GDM1 (cell line): Measurements from ENCODE around the gene INCA1.
"Not testable (repeated sequence)": the region's sequence is repeated elsewhere in the genome, so short reads cannot be mapped to it uniquely, and the experiment has no call there.

Experiments used
- DNase-seq: peaks from one replicate; lab custom pipeline; 2025; lab: John Stamatoyannopoulos, UW

INCA1 gene, protein sequence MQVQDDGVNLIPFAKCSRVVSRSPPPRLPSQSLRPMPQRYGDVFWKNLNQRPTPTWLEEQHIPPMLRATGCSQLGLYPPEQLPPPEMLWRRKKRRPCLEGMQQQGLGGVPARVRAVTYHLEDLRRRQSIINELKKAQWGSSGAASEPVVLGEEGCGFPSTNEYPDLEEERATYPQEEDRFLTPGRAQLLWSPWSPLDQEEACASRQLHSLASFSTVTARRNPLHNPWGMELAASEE

DNA sequence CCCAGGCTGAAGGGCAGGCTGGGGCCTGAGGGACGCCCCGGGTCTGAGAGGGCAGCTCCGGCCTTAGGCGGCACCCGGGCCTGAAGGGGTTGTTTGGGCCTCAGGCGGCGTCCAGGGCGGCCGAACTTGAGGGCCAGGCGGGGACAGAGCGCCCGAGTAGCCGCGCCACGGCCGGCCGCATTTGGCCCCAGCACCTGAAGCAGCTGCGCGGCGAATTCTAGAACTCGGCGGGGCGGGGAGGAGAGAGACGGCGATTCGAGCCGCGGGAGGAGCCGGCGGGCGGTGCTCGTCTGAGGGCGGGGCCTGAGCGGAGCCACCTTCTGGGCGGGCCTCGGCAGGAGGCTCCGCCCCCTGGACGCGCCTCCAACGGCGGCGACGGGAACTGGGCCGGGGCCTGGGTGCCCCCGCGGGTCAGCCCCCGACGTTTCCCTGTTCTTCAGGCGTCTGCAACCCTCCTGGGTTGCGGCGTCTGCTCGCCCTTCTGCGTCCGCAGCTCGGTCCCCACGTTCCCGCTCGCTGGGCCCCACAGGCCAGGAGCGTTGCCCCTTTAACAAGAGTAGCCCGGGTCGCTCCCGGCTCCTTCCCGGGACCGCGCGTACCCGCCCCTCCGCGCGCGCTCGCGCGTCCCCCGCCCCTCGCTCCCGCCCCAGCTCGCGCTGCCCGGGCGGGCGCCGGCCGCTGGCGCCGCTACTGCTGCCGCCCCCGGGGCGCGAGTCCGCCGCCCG, at the start of gene INCA1, which contains the start of gene KIF1C:
INCA1 (minus strand) TSS at position 221 of the 725 bp plus-strand sequence. CDS start 3,085 bp downstream, outside the sequence.
KIF1C (plus strand) TSS at position 649 of the 725 bp plus-strand sequence. CDS start 2,297 bp downstream, outside the sequence.
- DNase-seq: peak; percentile 85

DNA sequence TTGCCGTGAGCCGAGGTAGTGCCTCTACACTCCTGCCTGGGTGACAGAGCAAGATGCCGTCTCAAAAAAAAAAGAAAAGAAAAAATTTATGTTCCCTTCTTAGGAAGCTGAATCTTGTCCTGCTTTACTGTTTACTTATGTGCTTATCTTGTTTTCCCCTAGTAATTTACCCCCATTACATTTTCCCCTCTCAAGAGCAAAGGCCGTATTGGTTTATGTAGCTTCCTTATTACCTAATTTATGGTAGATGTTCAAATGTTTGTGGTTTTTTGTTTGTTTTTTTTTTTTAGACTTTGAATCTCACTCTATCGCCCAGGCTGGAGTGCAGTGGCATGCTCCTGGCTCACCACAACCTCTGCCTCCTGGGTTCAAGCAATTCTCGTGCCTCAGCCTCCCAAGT, 48.2 kb upstream of the INCA1 start:
- no peak for DNase-seq

DNA sequence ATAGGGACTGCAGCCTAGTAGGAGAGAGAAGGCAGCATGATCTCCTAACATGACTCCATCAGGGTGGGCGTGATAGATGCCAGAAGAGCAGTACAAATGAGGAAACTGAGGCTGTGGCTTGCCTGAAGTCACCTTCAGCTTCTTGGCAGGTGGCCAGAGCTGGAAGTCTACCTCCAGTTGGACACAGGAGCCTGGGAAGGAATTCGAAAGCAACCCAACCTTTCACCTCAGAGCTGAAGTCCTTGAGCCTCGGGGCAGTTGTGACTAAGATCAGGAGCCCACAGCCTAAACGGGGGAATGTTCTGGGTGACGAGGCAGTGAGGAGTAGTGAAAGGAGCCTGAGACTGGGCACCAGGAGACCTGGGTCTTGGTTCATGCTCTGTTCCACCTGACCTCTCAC, 47.3 kb upstream of the INCA1 start:
- DNase-seq: no peak

DNA sequence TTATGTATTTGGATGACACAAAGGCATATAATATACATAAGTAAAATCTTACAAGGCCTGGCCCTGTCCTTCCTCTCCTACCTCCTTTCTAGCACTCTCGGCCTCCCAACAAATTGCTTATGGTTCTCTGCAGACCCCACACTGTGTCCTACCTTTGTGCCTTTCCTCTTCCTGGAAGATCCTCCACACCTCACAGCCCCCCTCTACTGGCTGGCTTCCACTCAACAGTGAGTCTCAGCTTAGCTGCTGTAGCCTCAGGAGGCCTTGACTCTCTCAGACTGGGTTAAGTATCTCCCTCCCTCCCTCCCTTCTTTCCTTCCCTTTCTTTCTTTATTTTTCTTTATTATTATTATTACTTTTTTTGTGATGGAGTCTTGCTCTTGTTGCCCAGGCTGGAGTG, 46.2 kb upstream of the INCA1 start:
- no peak for DNase-seq

DNA sequence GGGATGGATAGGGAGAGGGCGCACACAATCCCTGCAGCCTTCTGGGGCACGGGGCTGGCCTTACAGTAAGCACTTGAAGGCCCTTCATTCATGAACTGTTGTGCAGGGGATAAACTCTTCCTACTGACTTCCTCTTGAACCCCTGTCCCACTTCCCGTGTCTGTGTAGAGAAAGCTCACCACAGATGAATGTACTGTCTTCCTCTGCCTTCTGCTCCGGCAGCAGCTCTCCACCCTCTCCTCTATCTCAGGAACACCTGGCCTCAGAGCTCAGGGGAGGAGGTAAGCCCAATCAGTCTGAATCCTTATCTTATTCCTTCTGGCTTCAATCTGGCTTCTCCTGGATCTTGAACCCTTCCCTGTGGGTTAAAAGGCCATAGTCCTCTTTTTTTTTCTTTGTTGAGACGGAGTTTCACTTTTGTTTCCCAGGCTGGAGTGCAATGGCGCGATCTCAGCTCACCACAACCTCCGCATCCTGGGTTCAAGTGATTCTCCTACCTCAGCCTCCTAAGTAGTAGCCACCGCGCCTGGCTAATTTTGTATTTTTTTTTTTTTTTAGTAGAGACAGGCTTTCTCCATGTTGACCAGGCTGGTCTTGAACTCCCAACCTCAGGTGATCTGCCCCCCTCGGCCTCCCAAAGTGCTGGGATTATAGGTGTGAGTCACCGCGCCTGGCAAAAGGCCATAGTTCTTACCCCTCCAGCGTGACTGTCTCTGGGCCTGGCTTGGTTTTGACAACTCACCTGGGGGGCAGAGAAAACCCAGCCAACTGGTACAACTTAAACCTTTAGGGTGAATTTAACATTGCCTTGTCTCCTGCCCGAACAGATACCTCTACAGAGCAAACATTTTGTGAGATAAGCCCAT, 45.1 kb upstream of the INCA1 start:
- no peak for DNase-seq

DNA sequence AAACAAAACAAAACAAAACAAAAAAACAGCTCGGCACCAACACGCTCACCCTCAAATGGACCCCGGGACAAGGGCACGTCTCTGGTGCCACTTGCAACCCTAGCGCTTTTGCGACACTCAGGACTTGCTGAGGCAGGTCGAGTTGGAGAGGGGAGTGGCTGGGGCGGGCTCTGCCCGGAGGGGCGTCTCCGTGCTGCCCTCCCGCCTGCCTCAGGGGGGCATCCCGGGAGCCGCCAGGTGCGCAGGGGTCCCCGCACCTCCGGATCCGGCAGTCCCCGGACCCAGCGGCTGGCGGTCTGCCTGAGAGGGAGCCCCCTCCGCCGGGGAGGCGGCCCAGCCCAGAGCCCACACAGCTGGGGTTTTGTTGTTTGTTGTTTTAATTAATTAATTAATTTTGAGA, 38.0 kb upstream of the INCA1 start, which contains the start of gene SLC52A1:
SLC52A1 (minus strand) TSS at position 112 of the 400 bp plus-strand sequence. CDS start 820 bp downstream, outside the sequence.
- DNase-seq: no peak

DNA sequence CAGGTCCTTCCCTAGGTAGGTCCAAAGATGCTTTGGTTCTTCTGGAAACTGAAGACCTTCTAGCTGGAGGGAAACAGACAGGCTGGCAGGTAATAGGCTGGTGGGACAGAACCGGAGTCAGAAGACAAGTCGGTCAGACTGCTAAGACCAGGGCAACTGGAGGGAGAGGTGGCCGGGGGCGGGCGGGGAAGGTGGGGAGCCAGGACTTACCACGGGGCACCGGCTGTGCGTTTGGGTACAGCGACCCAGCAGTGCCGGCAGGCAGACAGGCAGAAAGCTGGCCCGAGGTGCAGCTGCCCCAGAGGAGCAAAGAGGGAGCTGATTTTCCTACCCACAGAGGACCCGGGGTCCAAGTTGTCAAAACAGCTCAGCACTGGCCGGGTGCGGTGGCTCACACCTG, 37.3 kb upstream of the INCA1 start:
- DNase-seq: no peak

DNA sequence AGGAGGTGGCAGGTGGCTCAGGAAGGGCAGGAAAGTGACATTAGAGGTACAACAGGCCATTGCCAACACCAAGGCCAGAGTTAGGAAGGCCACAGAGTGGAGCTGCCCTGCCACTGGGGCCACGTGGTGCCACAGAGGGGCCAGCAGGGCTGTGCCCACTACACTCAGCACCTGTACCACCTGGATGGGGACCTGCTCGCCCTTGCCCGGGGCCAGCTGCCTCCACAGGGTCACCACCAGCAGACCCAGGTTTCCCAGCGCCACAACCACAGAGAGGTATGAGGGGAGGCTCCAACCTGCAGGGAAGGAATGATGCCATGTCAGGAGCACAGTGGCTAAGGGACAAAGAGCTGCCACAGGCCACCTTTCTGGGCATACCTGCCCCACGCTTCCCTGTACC, 36.7 kb upstream of the INCA1 start:
- no peak for DNase-seq

DNA sequence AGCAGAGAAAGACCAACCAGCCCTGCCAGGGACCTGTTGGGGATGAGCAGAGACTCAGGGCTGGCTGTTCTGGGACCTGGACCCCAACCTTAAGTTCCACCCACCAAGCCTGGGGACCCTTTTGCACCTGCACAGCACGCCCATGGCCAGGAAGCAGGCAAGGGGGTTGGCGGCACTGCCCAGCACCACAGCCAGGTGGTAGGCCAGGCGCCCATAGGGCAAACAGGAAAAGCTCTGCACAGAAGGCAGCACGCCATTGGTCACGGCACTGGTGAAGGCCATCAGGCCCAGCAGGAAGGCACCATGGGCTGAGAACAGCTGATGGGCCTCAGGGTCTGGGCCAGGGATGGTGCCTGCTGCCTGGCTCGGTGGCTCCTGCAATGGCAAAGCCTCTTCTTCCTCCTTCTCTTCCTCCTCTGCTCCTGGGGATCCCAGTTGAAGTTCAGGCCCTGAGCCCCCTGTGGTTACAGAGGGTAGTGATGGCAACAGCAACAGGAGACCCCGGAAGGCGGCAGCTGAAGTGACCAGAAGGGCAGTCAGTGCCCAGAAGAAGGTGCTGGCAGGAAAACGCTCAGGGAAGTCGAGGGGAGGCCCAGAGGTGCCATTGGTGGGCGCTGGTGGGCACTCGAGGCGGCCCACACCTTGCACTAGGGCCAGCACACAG, 36.2 kb upstream of the INCA1 start:
- no peak for DNase-seq

DNA sequence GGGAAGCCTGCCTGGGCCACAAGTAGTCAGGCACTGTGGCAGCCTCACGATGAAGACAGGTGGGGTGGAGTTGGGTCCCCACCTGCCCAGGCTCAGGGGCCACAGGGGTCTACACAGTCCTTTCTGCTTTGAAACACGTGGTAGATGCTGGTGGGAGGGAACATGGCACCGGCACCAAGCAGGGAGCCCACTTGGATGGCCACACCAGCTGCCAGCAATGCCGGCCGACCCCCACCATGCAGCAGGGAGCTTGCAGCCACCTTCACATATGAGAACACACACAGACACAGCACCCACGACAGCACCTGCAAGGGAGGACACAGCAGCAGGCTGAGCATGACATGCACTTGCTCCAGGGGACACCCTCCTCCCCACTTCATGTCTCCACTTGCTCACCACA, 35.5 kb upstream of the INCA1 start:
- no peak for DNase-seq

DNA sequence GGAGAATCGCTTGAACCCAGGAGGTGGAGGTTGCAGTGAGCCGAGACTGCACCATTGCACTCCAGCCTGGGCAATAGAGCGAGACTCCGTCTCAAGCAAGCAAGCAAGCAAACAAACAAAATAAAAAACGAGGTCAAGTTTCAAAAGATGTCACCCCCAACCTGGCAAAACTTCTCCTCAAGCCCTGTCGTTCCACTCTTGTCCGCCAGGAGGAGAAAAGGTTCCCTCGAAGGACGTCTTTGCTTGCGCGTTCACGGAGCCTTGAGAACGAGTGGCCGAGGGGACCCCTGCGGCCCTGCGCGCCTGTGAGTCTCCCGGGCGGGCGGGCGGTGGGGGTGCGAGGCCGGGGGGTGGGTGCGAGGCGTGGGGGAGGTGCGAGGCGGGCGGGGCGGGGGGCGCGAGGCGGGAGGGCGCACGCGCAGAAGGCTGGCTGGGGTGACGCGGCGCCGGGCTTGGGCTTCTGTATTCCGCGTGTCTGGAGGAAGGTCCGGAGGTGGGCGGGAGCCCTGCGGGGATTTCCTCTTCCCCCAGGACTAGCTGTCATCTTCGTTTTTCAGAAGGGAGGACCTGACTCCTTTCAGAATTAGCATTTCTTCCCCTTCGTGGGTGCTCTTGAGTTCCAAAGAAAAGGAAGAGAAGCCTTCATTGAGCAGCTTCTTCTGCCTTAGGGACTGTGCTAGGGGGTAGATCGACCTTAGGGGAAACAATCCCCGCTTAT, 34.2 kb upstream of the INCA1 start:
- peak; percentile 87 for DNase-seq

DNA sequence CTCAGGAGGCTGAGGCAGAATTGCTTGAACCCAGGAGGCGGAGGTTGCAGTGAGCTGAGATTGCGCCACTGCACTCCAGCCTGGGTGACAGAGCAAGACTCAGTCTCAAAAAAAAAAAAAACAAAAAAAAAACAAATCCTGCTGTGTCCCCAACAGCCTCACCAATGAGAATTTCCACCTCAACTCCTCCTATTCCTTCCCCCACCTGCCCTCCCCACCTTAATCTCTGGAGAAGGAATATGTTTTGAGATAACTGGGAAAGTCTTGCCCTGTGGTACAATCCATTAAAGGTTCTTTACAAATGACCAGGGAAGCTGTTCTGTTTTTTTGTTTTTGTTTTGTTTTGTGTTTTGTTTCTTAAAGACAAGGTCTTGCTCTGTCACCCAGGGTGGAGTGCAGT, 32.8 kb upstream of the INCA1 start:
- DNase-seq: not testable (repeated sequence)

DNA sequence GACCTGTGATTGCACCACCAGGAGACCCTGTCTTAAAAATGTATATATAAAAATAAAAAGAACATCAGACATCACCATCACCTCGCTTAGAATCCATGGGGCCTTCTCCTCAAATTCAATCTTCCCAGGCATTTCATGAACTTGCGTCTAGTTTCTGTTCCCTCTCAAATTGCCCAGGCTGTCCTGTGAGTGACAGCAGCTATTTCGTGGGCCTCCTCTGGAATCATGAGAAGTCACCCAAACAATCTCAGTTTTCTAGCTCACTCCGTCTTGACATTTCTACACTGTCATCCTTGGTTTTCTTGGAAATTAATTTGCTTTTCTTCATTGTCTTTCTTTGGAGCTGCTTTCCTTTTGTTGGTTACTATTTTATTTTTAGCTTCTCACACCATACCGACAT, 30.6 kb upstream of the INCA1 start:
- no peak for DNase-seq

DNA sequence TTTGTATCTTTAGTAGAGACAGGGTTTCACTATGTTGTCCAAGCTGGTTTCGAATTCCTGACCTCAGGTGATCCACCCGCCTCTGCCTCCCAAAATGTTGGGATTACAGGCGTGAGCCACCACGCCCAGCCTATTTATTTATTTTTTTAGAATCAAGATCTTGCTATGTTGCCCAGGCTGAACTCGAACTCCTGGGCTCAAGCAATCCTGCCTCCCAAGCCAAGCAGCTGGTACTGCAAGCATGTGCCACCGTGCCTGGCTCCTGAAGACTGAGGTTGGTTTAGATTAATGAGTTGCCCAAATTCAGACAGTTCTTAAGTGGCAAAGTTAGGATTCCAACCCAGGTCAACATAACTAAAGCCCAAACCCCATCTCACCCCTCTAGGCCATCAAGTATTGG, 30.0 kb upstream of the INCA1 start:
- no peak for DNase-seq

DNA sequence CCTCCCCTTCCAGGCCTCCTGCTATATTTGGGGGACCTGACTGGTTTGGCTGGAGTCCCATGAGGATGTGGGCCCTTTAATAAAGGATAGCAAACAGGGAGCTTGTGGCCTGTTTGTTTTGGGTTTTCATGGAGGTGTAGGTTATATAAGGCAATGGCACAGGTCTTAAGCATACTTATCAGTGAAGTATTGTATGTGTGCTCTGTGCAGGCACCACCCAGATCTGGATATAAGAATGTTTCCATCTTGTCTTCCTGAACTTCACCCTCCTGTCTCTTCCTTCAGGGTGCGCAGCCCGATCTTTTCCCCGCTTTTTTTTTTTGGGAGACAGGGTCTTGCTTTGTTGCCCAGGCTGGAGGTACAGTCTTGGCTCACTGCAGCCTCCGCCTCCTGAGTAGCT, 27.3 kb upstream of the INCA1 start:
- DNase-seq: no peak

DNA sequence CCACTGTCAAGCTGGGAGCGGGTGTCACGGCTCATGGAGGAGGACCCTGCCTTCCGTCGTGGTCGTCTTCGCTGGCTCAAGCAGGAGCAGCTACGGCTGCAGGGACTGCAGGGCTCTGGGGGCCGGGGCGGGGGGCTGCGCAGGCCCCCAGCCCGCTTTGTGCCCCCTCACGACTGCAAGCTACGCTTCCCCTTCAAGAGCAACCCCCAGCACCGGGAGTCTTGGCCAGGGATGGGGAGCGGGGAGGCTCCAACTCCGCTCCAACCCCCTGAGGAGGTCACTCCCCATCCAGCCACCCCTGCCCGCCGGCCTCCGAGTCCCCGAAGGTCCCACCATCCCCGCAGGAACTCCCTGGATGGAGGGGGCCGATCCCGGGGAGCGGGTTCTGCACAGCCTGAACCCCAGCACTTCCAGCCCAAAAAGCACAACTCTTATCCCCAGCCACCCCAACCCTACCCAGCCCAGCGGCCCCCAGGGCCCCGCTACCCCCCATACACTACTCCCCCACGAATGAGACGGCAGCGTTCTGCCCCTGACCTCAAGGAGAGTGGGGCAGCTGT, 26.3 kb upstream of the INCA1 start:
- no peak for DNase-seq

DNA sequence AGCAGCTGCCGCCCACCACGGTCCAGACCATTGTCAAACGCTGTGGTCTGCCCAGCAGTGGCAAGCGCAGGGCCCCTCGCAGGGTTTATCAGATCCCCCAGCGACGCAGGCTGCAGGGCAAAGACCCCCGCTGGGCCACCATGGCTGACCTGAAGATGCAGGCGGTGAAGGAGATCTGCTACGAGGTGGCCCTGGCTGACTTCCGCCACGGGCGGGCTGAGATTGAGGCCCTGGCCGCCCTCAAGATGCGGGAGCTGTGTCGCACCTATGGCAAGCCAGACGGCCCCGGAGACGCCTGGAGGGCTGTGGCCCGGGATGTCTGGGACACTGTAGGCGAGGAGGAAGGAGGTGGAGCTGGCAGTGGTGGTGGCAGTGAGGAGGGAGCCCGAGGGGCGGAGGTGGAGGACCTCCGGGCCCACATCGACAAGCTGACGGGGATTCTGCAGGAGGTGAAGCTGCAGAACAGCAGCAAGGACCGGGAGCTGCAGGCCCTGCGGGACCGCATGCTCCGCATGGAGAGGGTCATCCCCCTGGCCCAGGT, 24.9 kb upstream of the INCA1 start:
- DNase-seq: no peak

DNA sequence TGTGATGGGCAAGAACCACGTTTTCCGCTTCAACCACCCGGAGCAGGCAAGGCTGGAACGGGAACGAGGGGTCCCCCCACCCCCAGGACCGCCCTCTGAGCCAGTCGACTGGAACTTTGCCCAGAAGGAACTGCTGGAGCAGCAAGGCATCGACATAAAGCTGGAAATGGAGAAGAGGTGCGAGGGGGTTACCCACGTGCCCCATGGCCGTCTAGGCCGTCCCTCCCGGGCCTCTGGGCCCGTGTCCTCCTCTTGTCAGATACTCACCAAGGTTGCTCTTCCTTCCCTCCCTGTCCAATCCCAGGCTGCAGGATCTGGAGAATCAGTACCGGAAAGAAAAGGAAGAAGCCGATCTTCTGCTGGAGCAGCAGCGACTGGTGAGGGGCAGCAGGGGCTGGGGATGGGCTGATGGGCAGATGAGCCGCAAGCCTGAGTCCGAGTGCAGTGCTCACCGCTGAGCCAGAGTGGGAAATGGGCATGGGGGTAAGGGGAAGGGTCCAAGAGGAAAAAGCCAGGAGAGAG, 23.2 kb upstream of the INCA1 start:
- DNase-seq: no peak

DNA sequence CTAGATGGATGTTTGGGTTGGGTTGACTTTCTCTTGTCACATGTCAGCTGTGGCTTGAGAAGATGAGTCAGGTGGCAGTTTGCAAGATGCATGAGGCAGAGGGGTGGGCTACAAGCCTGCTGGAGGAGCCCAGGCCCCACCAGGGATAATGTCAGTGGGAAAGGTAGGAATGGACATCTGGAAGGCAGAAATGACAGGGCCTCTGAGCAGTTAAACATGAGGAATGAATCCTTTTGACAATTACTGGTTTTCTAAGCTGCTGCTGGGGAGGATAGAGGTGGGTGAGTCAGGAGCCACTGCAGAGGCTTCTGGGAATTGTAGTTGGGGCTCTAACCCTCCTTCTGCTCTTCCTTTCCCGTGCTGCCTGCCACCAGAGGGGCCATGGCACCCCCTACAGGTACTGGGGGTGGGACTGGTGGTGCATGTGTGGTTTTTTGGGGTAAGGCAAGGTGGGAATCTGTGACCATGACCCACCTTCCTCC, 22.2 kb upstream of the INCA1 start:
- no peak for DNase-seq

DNA sequence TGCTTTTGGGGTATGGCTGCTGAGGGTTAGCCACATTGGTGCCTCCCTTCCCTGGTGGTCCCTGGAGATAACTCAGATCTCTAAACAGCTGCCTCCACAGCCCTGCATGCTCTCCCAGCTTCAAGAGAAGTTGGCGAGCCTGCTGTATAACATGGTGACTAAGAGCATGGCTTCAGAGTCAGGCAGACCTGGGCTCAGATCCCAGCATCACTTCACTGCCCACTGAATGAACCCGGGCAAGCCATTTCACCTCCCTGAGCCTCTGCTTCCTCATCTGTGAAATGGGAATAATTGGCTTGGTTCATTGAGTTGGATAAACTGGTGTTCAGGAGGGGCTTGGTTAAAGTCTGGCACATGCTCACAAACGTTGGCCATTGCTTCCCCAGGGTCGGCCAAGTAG, 17.0 kb upstream of the INCA1 start:
- DNase-seq: no peak
